Activated CD4-positive, alpha-beta T cell treated with anti-CD3 and anti-CD28 coated beads, Interleukin-2, amount 50 U/mL, for 16 hours (primary cell): Measurements from ENCODE around the gene MAT2B.
"Not testable (repeated sequence)": the region's sequence is repeated elsewhere in the genome, so short reads cannot be mapped to it uniquely, and the experiment has no call there.

Experiments used
- DNase-seq: peaks from one replicate; pipeline ENCODE4 v3.0.0-alpha.2; 2020

The MAT2B gene

DNA sequence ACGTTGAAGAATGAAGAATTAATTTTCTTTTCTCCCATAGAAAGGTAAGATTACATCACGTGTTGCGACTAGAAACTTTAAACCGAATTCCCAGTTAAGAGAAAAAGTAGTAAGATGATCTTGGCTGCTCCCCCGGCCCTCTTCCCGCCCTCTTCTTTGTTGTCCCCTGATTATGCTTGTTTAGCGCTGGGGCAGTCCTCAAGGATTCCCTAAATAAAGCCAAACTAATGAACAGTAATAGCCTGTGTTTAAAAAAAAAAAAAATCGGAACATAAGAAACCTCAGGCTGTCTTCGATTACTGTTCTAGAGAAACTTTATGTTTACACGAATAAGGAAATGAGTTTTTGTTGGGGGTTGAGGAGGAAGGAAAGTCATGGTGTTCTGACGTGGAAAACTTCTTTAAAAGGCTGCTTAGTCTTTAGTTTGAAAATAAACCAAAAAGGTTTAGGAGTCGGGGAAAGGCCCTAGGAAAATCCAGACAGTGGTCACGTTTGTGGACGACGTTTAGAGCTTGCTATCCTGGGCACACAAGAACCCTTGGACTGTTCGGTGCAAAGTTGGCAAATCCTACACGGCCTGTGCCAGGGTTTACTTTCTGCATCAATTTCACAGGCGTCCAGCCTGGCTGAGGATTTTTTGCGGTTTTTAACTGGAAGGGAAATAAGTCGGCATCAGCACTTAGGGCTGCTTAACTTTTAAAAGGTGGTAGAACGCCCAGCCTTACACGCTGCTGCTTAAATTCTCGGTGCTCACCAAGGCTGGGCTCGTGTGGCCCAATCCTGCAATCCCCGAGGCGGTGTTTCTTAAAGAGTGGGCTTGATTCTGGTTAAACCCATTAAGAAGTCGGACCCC is 1.1 kb upstream of the MAT2B start:
- peak; percentile 47 for DNase-seq

DNA sequence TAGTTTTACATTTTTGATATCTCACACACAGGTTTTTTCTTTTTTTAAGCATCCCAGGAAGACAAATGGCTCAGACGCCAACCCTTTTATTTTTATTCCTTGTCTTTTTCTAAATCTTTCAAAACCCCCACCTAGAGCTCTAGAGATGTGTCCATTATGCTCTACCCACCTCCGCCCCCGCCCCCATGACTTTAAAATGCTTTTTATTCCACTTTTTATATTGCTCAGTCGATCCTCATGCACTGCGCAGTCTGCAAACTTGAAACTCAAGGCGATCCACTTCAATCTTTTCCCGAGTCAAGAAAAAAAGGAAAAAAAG is 411 bp upstream of the MAT2B start:
- no peak for DNase-seq

DNA sequence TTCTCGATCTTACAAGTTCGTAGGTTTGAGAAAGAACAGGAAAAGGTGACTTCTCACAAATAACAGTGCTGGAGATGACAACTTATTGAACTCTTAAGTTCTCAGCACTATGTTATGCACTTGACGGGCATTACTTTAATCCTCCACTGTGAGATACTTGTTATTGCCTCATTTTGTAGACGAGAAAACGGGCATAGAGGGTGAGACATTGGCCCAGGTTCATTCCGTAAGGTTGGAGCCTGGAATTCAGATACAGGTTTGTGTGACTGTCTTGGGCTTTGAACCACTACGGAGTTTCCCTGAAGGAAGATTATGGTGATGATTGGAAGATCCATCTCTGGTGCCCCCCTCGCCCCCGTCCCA is 657 bp downstream of the MAT2B start:
- DNase-seq, result no peak

DNA sequence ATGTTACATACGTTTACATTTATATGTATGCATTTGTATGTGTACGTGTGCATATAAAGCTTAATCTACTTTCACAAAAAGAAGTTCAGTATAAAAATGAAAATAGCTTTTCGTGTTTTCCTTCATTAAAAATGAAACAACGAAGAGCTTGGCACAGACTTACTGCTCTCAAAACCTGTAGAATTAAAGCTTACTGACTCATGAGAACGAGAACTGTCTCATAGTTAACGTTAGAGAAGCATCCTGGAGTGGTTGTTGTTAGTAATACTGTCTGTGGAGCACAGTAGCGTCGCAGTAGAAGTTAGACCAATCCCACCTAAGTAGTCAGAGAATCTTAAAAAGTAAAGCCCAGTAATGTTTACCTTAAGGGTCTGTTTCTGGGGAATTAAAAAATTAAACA is 1.3 kb downstream of the MAT2B start:
- DNase-seq, result peak; percentile 58

DNA sequence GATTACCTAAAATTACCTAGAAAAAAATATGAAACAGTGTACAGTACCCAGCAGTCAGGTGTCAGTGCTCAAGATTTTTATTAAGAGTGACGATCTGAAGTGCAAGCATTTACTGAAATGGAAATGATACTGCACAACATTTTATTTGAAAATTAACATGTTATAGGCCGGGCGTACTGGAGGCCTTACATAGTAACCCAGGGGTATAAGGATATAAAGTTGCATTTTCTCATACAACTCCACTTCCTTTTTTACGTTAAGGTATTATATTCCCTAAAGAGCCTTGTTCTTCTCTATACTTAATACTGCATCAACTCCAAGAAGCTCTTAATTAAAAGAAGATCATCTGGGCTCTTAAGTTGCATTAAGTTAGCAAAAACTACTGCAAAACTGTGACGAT is 3.3 kb downstream of the MAT2B start:
- DNase-seq, result no peak

DNA sequence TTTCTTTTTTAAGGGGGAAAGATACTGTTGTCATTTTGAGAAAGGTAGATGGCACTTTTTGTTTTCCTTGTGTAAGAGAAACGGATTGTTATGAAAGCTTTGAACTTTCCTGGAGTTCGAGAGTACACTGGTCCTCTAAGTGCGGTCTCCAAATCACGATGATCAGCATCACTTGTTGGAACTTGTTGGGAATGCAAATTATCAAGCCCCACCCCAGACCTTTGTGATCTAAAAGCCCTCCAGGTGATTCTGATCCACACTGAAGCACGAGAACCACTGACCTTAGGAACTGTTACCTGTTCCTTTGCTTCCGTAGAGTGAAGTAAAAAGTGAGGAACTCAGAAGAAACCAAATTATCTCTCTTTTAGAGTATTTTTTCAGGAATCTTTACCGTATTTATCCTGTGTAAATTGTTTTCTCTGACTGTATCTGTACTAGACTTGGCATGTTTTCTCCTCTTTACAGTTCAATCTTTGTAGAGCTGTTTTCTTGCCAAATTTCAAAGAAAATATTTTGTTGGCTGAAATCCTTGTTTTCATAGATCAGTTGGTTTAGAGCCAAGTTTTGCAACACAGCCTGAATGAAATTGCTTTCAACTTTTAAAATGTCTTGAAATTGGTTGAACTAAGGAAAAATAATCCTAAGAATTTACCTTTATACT is 4.0 kb downstream of the MAT2B start:
- no peak for DNase-seq

DNA sequence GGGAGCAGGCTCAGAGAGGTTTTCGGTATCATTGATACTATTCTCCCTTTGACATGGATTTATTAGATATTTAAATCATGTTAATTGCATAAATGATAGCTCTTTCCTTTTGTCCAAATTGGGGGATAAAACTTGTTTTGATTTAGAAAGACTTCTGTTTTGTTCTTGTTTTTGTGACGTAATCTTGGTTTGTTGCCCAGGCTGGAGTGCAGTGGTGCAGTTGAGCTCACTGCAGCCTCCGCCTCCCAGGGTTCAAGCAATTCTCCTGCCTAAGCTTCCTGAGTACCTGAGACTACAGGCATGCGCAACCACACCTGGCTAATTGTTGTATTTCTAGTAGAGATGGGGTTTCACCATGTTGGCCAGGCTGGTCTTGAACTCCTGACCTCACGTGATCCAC is 7.1 kb downstream of the MAT2B start:
- no peak for DNase-seq

DNA sequence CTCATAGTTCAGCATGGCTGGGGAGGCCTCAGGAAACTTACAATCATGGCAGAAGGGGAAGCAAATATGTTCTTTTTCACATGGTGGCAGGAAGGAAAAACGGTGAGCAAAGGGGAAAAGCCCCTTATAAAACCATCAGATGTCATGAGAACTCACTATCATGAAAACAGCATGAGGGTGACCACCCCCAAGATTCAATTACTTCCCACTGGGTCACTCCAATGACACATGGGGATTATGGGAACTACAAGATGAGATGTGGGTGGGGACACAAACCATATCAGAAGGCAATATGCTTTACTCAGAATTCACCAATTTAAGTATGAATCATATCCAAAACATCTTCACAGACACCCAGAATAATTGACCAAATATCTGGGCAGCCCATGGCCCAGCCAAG is 19.7 kb downstream of the MAT2B start:
- no peak for DNase-seq

DNA sequence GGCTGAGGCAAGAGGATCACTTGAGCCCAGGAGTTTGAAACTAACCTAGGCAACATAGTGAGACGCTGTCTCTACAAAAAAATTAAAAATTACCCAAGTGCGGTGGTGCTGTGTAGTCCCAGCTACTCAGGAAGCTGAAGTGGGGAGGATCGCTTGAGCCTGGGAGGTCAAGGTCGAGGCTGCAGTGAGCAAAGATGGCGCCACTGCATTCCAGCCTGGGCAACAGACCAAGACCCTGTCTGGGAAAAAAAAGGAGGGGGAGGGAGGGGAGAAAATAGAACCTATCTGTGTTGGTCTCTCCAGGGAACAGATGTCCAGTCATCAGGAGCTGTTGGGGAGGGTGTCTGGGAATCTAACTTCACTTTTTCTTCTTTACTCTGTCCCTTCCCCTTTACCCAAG is 24.3 kb downstream of the MAT2B start:
- no peak for DNase-seq

DNA sequence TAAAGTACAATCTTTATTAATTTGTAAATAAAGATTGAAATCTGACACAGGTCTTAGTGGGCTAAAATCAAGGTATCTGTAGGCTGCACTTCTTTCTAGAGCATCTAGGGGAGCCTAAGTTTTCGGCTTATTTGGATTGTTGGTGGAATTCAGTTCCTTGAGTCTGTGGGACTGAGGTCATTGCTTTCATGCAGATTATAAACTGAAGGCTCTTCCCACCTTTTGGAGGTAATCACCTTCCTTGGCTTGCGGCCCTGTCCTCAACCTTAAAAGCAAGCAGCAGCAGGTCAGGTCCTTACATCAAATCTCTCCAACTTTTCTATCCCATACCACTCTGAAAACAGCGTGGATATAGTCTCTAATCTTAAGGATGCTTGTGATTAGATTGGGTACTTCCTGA is 25.9 kb downstream of the MAT2B start:
- no peak for DNase-seq

DNA sequence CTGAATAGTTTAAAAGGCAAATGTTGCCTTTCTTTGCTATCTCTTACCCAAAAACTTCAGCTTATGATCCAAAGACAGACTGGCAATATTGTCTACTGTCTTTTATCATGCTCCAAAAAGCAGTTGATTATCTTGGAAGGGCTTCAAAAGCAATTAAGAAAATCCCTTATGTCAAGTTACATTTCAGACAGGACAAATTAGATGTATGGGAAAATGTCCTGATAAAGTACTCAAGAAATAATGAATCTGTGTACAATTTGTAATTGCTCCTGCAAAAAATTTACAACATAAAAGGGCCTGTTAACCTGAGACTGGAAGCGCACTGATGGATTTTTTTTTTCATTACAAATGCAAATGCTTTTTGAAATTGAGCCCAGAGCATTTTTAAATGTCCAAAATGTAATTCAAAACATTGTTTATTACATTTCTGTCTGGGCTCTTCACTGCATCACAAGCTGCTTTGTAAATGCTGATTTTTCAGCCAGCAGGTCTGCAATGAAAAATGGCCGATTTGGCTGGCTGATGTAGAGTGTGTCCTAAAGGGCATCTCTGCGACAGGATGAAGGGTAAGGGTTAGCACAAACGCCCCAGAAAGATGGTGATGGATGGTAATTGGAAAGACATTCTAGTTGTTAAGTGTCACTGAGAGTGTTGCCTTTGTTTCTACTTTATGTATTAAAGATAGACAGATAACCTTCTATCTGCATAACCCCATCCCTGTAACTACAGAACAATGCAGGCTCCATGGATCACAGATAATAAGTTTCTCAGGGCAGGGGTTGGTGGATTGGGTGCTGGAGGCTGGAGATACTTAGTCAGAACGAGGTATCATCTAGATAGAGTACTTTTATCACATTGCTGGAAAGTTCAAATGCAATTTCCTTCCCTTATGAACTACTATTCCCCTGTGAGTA is 27.0 kb downstream of the MAT2B start:
- no peak for DNase-seq

DNA sequence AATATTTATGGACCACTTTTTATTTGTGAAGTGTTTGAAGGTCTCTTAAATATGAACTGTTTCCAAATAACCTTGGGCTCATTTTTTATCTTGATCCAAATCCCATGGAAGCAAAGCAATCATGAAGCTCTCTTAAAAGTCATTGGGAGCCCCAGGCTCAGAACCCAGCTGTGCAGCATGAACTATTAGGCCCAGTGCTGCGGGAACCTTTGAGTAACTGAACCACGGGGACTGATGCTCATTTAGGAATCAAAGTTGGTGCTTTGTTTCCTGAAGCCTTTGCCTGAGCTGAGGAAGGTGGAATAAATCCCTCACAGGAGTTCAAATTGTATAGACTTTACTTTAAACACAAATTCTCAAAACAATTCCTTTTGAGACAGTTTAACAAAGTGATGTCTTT is 27.8 kb downstream of the MAT2B start:
- no peak for DNase-seq

DNA sequence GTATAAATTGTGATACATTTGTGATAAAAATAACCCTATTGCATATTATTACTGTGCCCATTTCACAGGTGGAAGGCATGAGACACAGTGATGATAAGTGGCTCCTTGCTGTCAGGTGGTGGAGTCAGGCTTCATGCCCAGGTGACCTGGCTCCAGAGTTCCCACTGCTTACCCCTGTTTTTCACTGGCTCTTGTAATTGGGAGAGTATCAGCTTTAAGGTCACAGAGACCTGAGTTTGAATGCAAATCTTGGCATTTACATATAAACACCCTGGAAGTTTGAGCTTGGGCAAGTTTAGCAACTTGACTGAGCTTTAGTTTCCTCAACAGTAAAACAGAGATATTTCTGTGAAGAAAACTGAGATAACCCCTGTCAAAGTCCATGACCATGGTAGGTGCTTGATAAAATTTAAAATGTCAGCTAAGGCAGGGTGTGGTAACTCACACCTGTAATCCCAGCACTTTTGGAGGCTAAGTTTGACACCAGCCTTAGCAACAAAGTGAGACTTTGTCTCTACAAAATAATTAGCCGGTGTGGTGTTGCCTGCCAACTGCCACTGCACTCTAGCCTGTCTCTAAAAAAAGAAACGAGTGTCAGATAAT is 29.2 kb downstream of the MAT2B start:
- no peak for DNase-seq

DNA sequence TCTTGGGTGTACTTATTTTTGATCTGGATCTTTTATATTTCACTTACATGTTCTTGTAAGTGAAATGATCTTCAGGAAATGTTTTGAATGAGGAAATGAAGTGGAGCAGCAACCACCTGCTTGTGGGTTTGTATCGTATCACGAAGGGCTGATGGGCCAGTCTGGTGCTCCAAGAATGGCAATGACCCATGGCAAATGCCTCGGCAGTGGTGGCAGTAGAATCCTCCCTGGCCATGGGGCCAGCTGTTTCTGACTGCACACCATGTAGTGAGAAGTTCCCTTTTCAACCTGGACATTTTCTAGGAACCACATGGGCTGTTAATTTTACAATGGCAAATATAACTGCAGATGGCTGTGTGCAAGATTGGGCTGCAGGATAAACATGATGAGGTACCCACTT is 29.9 kb downstream of the MAT2B start:
- DNase-seq, result no peak

DNA sequence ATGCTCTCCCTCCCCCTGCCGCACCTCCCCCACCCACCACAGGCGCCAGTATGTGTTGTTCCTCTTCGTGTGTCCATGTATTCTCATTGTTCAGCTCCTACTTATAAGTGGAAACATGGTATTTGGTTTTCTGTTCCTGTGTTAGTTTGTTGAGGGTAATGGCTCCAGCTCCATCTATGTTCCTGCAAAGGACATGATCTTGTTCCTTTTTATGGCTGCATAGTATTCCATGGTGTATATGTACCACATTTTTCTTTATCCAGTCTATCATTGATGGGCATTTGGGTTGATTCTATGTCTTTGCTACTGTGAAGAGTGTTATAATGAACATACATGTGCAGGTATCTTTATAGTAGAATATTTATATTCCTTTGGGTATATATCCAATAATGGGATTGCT is 31.0 kb downstream of the MAT2B start:
- not testable (repeated sequence) for DNase-seq

DNA sequence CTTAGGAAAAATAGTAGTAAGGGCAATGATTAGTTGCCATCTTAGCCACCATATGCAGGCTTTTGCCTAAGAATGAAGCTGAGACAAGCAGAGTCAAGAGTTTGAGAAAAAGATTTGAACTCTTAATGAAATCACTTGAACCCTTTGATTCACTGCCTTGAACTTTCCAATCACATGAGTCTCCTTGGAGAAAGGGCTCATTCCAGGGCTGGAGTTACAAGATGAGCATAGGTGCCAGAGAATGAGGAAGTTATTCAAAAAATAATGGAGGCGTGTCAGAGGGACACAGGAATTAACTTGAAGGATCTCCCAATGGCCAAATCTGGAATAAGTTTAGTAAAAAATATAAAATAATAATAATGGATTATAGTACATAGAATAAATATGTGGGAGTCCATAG is 35.3 kb downstream of the MAT2B start:
- DNase-seq, result no peak

DNA sequence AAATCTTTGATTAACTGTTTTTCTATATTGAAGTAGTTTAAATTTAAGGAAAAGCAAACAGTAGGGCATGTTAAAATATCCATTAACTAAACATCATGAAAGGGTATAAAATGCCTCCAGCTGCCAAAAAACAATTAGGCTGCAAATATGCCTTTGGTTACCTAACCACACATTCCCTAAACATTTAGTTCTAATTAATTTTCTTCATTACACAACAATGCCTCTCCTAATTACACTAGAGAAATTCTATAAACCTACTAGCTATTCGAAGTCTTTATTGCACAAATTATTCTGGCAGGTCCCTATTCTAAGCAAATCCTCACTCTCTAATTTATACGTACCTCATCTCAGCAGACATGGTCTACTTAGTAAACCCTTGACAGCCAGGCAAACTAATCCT is 37.4 kb downstream of the MAT2B start:
- no peak for DNase-seq

DNA sequence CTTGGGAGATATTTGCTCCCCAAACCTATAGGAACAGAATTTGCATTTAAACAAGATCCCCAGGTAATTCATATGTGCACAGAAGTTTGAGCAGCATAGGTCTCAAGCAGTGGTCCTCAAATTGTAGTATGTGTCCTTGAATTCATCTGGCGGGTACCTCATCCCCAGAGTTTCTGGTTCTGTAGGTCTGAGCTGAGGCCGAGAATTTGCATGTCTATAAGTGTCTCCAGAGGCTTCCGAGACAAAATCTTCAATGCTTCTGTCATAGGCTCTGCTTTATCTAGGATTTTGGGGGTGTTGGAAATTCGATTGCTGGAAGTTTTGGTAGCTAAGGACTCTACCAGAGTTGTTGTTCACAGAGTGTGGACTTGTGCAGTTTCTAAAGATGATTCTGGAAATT is 38.6 kb downstream of the MAT2B start:
- no peak for DNase-seq

DNA sequence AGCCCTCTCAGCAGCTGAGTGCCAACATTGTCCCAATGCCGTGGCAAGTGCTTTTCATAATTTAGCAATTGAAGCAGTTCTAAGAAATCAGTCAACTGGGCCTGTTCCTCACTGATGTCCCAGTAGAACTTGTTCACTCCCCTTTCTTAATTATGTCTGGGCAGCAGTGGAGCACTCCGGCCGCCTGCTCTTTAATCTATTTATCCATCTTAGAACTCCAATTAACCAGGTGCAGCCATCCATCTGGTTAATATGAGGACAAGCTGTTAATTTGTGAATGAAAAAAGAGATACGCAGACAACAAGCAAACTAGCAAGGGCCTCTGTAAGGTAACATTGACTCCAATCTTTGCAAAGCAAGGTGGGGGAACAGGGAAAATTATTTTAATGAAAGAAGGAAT is 39.4 kb downstream of the MAT2B start:
- DNase-seq, result no peak

DNA sequence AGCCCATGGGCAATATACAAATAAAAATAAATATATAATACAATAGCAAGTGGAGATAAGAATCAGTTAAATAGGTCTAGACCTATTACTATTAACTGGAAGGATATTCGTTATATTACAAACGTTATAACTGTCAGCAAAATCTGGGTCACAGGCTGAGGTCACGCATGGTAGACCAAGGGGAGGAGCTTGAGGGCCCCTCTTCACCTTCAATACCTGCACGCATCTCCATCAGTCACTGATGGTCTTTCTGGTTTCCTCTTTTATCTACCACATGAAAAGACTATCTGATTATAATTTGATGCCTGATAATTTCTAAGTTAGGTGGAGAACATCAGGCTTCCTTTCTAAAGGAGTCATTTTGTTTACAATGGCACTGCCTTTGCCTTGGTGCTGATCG is 43.2 kb downstream of the MAT2B start:
- no peak for DNase-seq

DNA sequence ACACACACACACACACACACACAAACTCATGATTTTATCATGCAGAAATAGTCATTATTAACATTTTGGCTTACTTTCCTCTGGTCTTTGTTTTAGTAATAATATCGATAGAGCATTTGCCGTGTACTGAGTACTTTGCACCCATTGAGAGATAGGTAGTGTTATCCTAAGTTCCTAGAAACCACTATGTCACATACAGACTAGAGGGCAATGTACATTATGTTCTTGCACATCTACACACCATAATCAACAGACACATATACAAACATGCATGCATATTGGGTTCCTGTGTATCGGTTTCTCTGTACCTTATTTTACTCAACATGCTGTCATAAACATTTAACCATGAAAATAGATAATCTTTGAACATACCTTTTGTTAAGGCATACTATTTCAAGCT is 45.7 kb downstream of the MAT2B start:
- DNase-seq, result no peak

DNA sequence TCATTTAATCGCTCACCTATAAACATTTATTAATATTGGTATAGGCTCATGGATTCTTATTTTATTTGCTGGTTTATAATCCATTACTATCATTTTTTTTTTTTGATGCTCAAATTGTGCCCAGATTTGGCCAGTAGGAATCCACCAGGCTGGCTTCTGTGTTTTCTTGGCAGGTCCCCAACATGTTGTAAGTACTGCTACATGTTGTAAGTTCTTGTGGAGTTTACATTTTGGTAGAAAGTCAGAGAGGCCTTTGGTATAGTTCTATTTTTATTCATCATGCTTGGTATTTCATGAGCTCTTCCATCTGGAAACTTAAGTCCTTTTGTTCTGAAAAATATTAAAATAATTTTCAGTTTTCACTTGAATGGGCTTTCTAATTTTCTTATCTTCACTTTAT is 47.1 kb downstream of the MAT2B start:
- no peak for DNase-seq

DNA sequence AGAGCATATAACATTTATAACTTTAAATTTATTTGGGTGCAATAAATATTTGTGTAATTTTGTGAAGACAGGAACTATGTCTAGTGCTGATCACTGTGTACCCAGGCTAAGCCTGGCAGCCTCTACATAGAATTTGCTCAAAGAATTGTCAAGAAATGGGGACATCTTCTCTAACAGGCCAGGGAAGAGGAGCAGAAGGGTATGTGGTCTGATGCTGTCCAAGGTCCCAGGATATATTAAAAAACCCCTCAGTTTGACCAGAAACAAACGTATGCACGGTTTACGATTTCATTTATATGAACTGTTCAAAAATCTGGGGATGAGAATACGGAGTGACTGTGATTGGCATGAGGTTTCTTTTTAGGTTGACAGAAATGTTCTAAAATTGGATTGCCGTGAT is 55.9 kb downstream of the MAT2B start:
- no peak for DNase-seq

DNA sequence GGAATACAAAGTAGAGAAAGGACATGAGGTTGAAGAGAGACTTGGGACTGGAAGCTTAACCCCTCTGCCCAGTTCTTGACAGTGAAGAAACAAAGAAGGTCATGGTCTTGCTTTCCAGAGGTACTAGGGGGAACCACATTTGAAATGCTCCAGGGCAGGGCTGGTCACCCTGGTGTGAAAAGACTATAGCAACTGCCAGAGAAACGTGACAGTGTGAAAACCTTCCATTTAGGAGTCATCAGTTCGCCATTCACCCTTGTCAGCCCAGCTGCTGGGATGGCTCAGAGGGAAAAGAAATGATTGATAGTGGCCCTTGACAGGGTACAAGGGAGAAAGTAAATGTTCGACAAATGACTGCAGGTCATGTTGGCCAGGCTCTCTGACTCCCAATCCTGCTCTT is 56.7 kb downstream of the MAT2B start:
- DNase-seq, result no peak
